GM21786 (cell line): ENCODE measurements around the gene KYAT1.
A peak's percentile ranks its signal among the peaks of the same experiment; 100 is the strongest.
"Not testable (repeated sequence)": the region's sequence is repeated elsewhere in the genome, so short reads cannot be mapped to it uniquely, and the experiment has no call there.

ENCODE experiments used
- ATAC-seq: cut with Tn5 transposase; IDR thresholded peaks from one replicate; pipeline ENCODE4 v1.9.1; 2021; ENCODE audit not compliant: unreplicated experiment

Gene KYAT1

GRCh38 chr9:128820665-128821583, 60.8 kb downstream of the KYAT1 start:
- ATAC-seq: no peak

- ATAC-seq: no peak
Observed at GRCh38 chr9:128819716-128820664, 61.8 kb downstream of the KYAT1 start.

GRCh38 chr9:128818839-128819715, 62.7 kb downstream of the KYAT1 start:
- ATAC-seq: peak; percentile 23

GRCh38 chr9:128818099-128818838, 63.5 kb downstream of the KYAT1 start, which contains the start of gene ENDOG:
TSS of gene ENDOG (plus strand) at chr9:128818500. CDS start at chr9:128818685, 185 bp downstream.
- ATAC-seq: peak; percentile 86

GRCh38 chr9:128810873-128811272, 70.9 kb downstream of the KYAT1 start:
- ATAC-seq: no peak

- no peak for ATAC-seq
Observed at GRCh38 chr9:128809831-128810230, 71.9 kb downstream of the KYAT1 start.

GRCh38 chr9:128809036-128809599, 72.6 kb downstream of the KYAT1 start:
- no peak for ATAC-seq

- ATAC-seq: no peak
Observed at GRCh38 chr9:128808543-128808942, 73.2 kb downstream of the KYAT1 start.

GRCh38 chr9:128807827-128808226, 73.9 kb downstream of the KYAT1 start:
- no peak for ATAC-seq

GRCh38 chr9:128805661-128806060, 76.1 kb downstream of the KYAT1 start:
- no peak for ATAC-seq

GRCh38 chr9:128802482-128802881, 79.3 kb downstream of the KYAT1 start:
- ATAC-seq: no peak

- ATAC-seq: no peak
Observed at GRCh38 chr9:128800061-128800460, 81.7 kb downstream of the KYAT1 start.

- no peak for ATAC-seq
Observed at GRCh38 chr9:128798896-128799295, 82.9 kb downstream of the KYAT1 start.

- ATAC-seq: not testable (repeated sequence)
Observed at GRCh38 chr9:128794961-128795360, 86.8 kb downstream of the KYAT1 start.

GRCh38 chr9:128792978-128793686, 88.6 kb downstream of the KYAT1 start:
- no peak for ATAC-seq

GRCh38 chr9:128792134-128792533, 89.6 kb downstream of the KYAT1 start:
- ATAC-seq: no peak

GRCh38 chr9:128790536-128790935, 91.2 kb downstream of the KYAT1 start:
- ATAC-seq: no peak

GRCh38 chr9:128788445-128788844, 93.3 kb downstream of the KYAT1 start:
- ATAC-seq: no peak

- ATAC-seq: no peak
Observed at GRCh38 chr9:128787659-128788058, 94.1 kb downstream of the KYAT1 start.
